K562 (cell line): ENCODE data around the gene EXOC4. TPM values are rescaled to one million over a fixed set of nuclear protein-coding genes. Genes with fewer than 3 reads are reported as not detected.

Source experiments
- ATAC-seq: fragments of 200-7000 bp; cut with Tn5 transposase; 3 replicates; pipeline ENCODE4 v1.9.1; 2020; ENCODE audit warnings: moderate library complexity
- BruUV-seq: library from RNA; stranded (reverse); fragments of 400-500 nt; replicated peaks from 2 replicates; lab custom pipeline; 2021; lab: Mats Ljungman, UMichigan
- CTCF ChIA-PET: fragments of 300-600 bp; formaldehyde crosslinking; extraction: SDS; loops from one replicate; lab custom pipeline; 2021; ENCODE audit warnings: low intra/inter-chr PET ratio; lab: Yijun Ruan, JAX
- POLR2A ChIA-PET: fragments of 300-600, 350-650 bp; sonication (Branson Sonifier 250); formaldehyde crosslinking; extraction: SDS; loops from one replicate; lab custom pipeline; 2021; ENCODE audit warnings: antibody characterized with exemption, inconsistent platforms; lab: Yijun Ruan, JAX
- DNase-seq, 4 experiments: peaks; one replicate each; pipeline versions ENCODE4 v3.0.0 to v3.0.0-alpha.2; 2011 to 2018; ENCODE audit warnings: low spot score in 3 of 4, mixed read lengths in 3 of 4; ENCODE audit errors: extremely low read depth in 1 of 4
- FAIRE-seq: peaks from 2 replicates; lab custom pipeline; 2011; peaks lifted over from hg19 to GRCh38; lab: Jason Lieb, UNC
- H2AFZ ChIP-seq: 2 replicates; pipeline ENCODE4 v1.6.0; 2011; ENCODE audit warnings: low read depth, low read length, control low read depth, inconsistent platforms
- H3K27ac ChIP-seq: fragments of 200-600 bp; 3 replicates; pipeline ENCODE4 v1.8.0; 2011; ENCODE audit warnings: low read depth, mild to moderate bottlenecking, control low read depth, inconsistent platforms, low read length, moderate library complexity, mixed read lengths; ENCODE audit errors: extremely low read depth
- H3K27me3 ChIP-seq, 2 experiments: fragments of 300-600 bp in 1 of 2; 2 replicates in 1 of 2; 3 replicates in 1 of 2; pipeline versions ENCODE4 v1.6.0 to v1.8.0; 2011; ENCODE audit warnings: inconsistent platforms in 2 of 2, low read length in 2 of 2, mild to moderate bottlenecking in 1 of 2, mixed read lengths in 1 of 2, moderate library complexity in 1 of 2; ENCODE audit not compliant: control insufficient read depth in 2 of 2, insufficient read depth in 2 of 2
- H3K36me3 ChIP-seq: fragments of 300-600 bp; 3 replicates; pipeline ENCODE4 v1.8.0; 2011; ENCODE audit warnings: mild to moderate bottlenecking, low read length, inconsistent platforms; ENCODE audit not compliant: control insufficient read depth, insufficient read depth
- H3K4me1 ChIP-seq, 2 experiments: fragments of 200-600 bp in 1 of 2; replicated peaks in 1 of 2; 2 replicates in 1 of 2; 3 replicates in 1 of 2; pipeline versions ENCODE4 v1.5.1 to v1.8.0; 2011; ENCODE audit warnings: inconsistent platforms in 2 of 2, low read length in 2 of 2, mild to moderate bottlenecking in 1 of 2, mixed read lengths in 1 of 2, moderate library complexity in 1 of 2; ENCODE audit not compliant: control insufficient read depth in 2 of 2, insufficient read depth in 2 of 2
- H3K4me2 ChIP-seq: 2 replicates; pipeline ENCODE4 v1.6.1; 2011; ENCODE audit warnings: low read length, control low read depth, inconsistent platforms, mixed read lengths; ENCODE audit not compliant: insufficient read depth
- H3K4me3 ChIP-seq: fragments of 200-600 bp; sonication (generic), shearing (Covaris generic); 2 replicates; pipeline ENCODE4 v1.5.1; 2016; ENCODE audit warnings: control low read depth, inconsistent platforms
- H3K79me2 ChIP-seq: fragments of 200-600 bp; 3 replicates; pipeline ENCODE4 v1.8.0; 2011; ENCODE audit warnings: low read length, inconsistent platforms; ENCODE audit not compliant: control insufficient read depth, insufficient read depth
- H3K9ac ChIP-seq, 2 experiments: 2 replicates each; pipeline versions ENCODE4 v1.6.0 to v1.6.1; 2011; ENCODE audit warnings: low read depth in 2 of 2, low read length in 2 of 2, control low read depth in 1 of 2, inconsistent platforms in 1 of 2, mild to moderate bottlenecking in 1 of 2, mixed read lengths in 1 of 2; ENCODE audit not compliant: insufficient read depth in 1 of 2
- H3K9me1 ChIP-seq: one replicate; pipeline ENCODE4 v1.6.0; 2011; ENCODE audit warnings: inconsistent platforms, mild to moderate bottlenecking, low read length, moderate library complexity; ENCODE audit not compliant: control insufficient read depth, insufficient read depth
- H3K9me3 ChIP-seq: replicated peaks from 2 replicates; pipeline ENCODE4 v1.5.1; 2011; ENCODE audit warnings: low read depth, low read length, inconsistent platforms; ENCODE audit not compliant: control insufficient read depth, insufficient read depth
- H4K20me1 ChIP-seq: replicated peaks from 2 replicates; pipeline ENCODE4 v1.6.1; 2011; ENCODE audit warnings: low read length, inconsistent platforms, mixed read lengths; ENCODE audit not compliant: control insufficient read depth, insufficient read depth
- CBFA2T2 ChIP-seq: fragments of 450-650 bp; conservative IDR thresholded peaks from 2 replicates; pipeline ENCODE4 v1.6.1; 2017; ENCODE audit warnings: mild to moderate bottlenecking
- DACH1 ChIP-seq: fragments of 450-650 bp; IDR thresholded peaks from 2 replicates; pipeline ENCODE4 v1.6.1; 2018; ENCODE audit not compliant: partially characterized antibody
- DPF2 ChIP-seq: fragments of 450-650 bp; IDR thresholded peaks from 2 replicates; pipeline ENCODE4 v1.6.1; 2016
- KDM1A ChIP-seq, 2 experiments: fragments of 450-650 bp; IDR thresholded peaks; 2 replicates each; pipeline ENCODE4 v1.6.1; 2016; ENCODE audit warnings: mild to moderate bottlenecking in 2 of 2
- MEIS2 ChIP-seq: fragments of 450-650 bp; IDR thresholded peaks from 2 replicates; pipeline ENCODE4 v1.6.1; 2014; ENCODE audit warnings: mild to moderate bottlenecking; ENCODE audit not compliant: partially characterized antibody
- TAL1 ChIP-seq: fragments of 450-650 bp; IDR thresholded peaks from 2 replicates; pipeline ENCODE4 v1.6.1; 2016; ENCODE audit warnings: mild to moderate bottlenecking
- TCF3 ChIP-seq: sonication (generic); formaldehyde crosslinking; IDR thresholded peaks from 2 replicates; pipeline ENCODE4 v1.4.0; 2020; ENCODE audit warnings: mild to moderate bottlenecking, missing genetic modification reagents
- TEAD4 ChIP-seq, 2 experiments: sonication (generic) in 1 of 2; formaldehyde crosslinking in 1 of 2; IDR thresholded peaks; 2 replicates each; pipeline versions ENCODE4 v1.6.1 to v1.8.0; 2012 to 2022; ENCODE audit warnings: borderline replicate concordance in 1 of 2, inconsistent platforms in 1 of 2, low read length in 1 of 2, mild to moderate bottlenecking in 1 of 2, missing genetic modification reagents in 1 of 2
- TFAP4 ChIP-seq: sonication (generic); formaldehyde crosslinking; IDR thresholded peaks from 2 replicates; pipeline ENCODE4 v1.8.0; 2022; ENCODE audit warnings: missing genetic modification reagents, mild to moderate bottlenecking, moderate library complexity, borderline replicate concordance
- ZFP36 ChIP-seq: fragments of 150-350 bp; IDR thresholded peaks from 2 replicates; pipeline ENCODE4 v1.6.1; 2018; ENCODE audit warnings: low read length, low read depth; ENCODE audit not compliant: partially characterized antibody
- ZNF263 ChIP-seq: sonication (generic); formaldehyde crosslinking; IDR thresholded peaks from 2 replicates; pipeline ENCODE4 v1.8.0; 2022; ENCODE audit warnings: mild to moderate bottlenecking, missing genetic modification reagents, borderline replicate concordance
- ZNF407 ChIP-seq: fragments of 450-650 bp; IDR thresholded peaks from 2 replicates; pipeline ENCODE4 v1.6.1; 2016; ENCODE audit warnings: low read depth
- WGBS: fragments of 100-300 bp; shearing (Covaris generic); methylation state at CpG from one replicate; pipeline ENCODE4 v1.1.6; 2016; ENCODE audit warnings: low coverage, mixed read lengths; ENCODE audit not compliant: insufficient coverage; ENCODE audit errors: missing lambda C conversion rate; 5-methylcytosine and 5-hydroxymethylcytosine counted together
- in situ Hi-C: fragments of 300-500 bp; cut with MboI; formaldehyde crosslinking; loops from 4 replicates; pipeline ENCODE4 v1.15.0; 2018; ENCODE audit warnings: inconsistent platforms, mixed read lengths
- intact Hi-C: fragments of 100-400 bp; cut with micrococcal nuclease; formaldehyde crosslinking; loops from 2 replicates; pipeline ENCODE4 v1.14.2; 2022
- polyA plus RNA-seq, 8 experiments: library from polyadenylated mRNA; depleted of rRNA in 4 of 8; stranded (reverse) in 5 of 8; unstranded in 3 of 8; fragments of >200 nt; fragmentation: Nextera tagmentation in 2 of 8; fragmentation: Illumina TruSeq in 1 of 8; extraction: Ambion mirVana in 2 of 8; extraction: Trizol in 1 of 8; gene quantifications; 2 replicates each; pipeline versions ENCODE4 v1.2.1 to v1.2.3, GENCODE V29; 2011 to 2014; ENCODE audit warnings: inconsistent platforms in 1 of 8, missing spikeins in 1 of 8
- total RNA-seq, 7 experiments: library from RNA; depleted of rRNA in 6 of 7; stranded (reverse); fragments of >200 nt in 6 of 7; fragmentation: Illumina TruSeq in 2 of 7; extraction: Trizol in 2 of 7; gene quantifications; 2 replicates each; pipeline versions ENCODE4 v1.2.1 to v1.2.3, GENCODE V29; 2011 to 2021; ENCODE audit warnings: low replicate concordance in 1 of 7

Gene EXOC4
- total and polyA plus RNA-seq, 9 of the 15 experiments (the other 6 are each of a cell fraction or from before 2014, with no cell fraction given) = 18.5 to 73.1 (median 46.6) TPM

GRCh38 chr7:133947458-133948254, 694.8 kb downstream of the EXOC4 start:
- no peaks in the 10 kb centered on the region for H4K20me1 ChIP-seq
- no peaks in the 10 kb centered on the region for H3K79me2 ChIP-seq
- H3K9me3 ChIP-seq = no peaks in the 10 kb centered on the region
- ChIA-PET POLR2A (interaction anchor here (1.5 to 2.3 kb wide), 3 partner anchors 9 to 17 kb away, joined by 5 to 7 read pairs (median 7); no protein-coding TSS in a partner anchor), CTCF (no interaction called here)
- no peaks in the 10 kb centered on the region for H3K9me1 ChIP-seq
- no peaks in the 10 kb centered on the region for H3K27me3 ChIP-seq
- no peak overlapping the region for H3K9ac ChIP-seq
- in situ Hi-C loops = no loop called here
- no peak overlapping the region for H3K4me3 ChIP-seq
- no TSS peak for BruUV-seq
- 34% methylated on average over 6 of the region's 6 CpGs for WGBS
- intact Hi-C loops = no loop called here
- no peak overlapping the region for H3K4me2 ChIP-seq
- H2AFZ ChIP-seq = no peak overlapping the region
- FAIRE-seq = peak; percentile 52
- peaks cover 0 to 9% of the 10 kb centered on the region in 2 experiments; a peak in 2 of 5 replicates for H3K4me1 ChIP-seq
- H3K27ac ChIP-seq = no peak overlapping the region
- peak; percentile 66 for ATAC-seq
- peak in 1 of 4 experiments; percentile 44 for DNase-seq
- no peaks in the 10 kb centered on the region for H3K36me3 ChIP-seq
- peak in 1 of 2 experiments; percentile 28; a peak in 2 of 4 replicates for TF ChIP-seq KDM1A (IDR thresholded peaks at IDR 0.05)
- peak; percentile 30; the same call in 1 of the 2 replicates for TF ChIP-seq TEAD4 (IDR thresholded peaks at IDR 0.05; ENCODE audit: low read length)
- TF ChIP-seq TEAD4 (CRISPR knock-in tag; IDR thresholded peaks at IDR 0.05; ENCODE audit: borderline replicate concordance) = no peak
- peak; percentile 63 for TF ChIP-seq MEIS2
- TF ChIP-seq ZNF407 = no peak
- peak; percentile 42 for TF ChIP-seq DACH1
- peak; percentile 38; the same call in 1 of the 2 replicates for TF ChIP-seq ZNF263
- peak; percentile 75 for TF ChIP-seq TFAP4
- TF ChIP-seq TAL1 = peak; percentile 50; the same call in 1 of the 2 replicates
- 0 out of 2 replicates have a peak, but pooled peaks have one; percentile 31 for TF ChIP-seq CBFA2T2
- TF ChIP-seq DPF2 = 0 out of 2 replicates have a peak, but pooled peaks have one; percentile 12
- TF ChIP-seq TCF3 (CRISPR knock-in tag) = peak; percentile 65
- no peak for TF ChIP-seq ZFP36
